HG02678 (cell line): ENCODE results near the gene ACTN2.

Source experiments
- ATAC-seq: cut with Tn5 transposase; IDR thresholded peaks from one replicate; pipeline ENCODE4 v1.9.1; 2021; ENCODE audit warnings: mild to moderate bottlenecking, moderate library complexity; ENCODE audit not compliant: unreplicated experiment

Gene ACTN2

GRCh38 chr1:236765831-236766230 lies 79.5 kb downstream of the ACTN2 start:
- ATAC-seq = no peak

- ATAC-seq = no peak
Observed at GRCh38 chr1:236766506-236766905, 80.2 kb downstream of the ACTN2 start.

DNA sequence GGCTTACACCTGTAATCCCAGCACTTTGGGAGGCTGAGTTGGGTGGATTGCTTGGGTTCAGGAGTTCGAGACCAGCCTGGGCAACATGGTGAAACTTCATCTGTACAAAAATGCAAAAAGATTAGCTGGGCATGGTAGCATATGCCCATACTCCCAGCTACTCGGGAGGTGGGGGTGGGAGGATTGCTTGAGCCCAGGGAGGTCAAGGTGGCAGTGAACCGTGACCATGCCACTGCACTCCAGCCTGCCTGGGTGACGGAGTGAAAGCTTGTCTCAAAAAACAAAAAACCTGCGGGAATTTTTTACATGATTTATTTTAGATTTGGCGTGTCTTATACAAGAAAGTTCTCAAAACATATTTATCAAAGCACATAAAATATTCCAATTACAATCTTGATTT lies 81.0 kb downstream of the ACTN2 start:
- no peak for ATAC-seq

GRCh38 chr1:236768601-236769000 lies 82.3 kb downstream of the ACTN2 start:
- ATAC-seq = no peak

DNA sequence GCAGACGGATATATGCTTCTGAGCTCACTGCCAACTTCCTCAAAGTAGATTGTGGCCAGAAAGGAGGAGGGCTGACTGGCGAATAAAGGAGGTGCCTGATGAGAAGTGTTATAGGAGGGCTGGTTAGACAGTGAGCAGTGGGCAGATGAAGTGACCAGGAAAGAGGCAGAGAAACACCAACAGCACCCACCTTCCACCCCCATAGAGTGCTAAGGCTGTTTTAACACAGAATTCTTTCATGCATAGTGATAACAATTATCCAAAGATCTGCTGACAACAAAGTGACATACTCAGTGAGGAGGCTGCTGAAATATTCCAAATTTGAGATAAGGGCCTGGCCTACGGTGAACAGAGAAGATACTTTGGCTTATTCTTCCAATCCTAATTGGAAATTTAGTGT lies 87.6 kb downstream of the ACTN2 start:
- no peak for ATAC-seq

DNA sequence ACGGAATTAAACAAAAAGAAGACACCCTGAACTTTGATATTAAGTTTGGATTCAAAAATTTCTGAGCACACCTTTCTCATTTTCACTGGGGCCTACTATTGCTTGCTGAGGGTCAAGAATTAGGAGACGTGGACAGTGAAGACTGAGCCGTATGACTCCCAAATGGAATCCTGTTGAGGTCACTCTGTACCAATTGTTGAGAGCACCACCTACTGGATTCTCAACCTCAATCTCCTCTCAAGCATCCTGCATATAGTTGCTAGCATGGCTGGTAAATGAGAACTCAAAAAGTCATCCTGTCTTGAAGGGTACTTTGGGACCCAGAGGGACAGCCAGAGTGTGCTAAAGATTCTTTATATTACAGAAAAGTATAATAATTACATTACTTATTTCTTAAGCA lies 88.6 kb downstream of the ACTN2 start:
- no peak for ATAC-seq

DNA sequence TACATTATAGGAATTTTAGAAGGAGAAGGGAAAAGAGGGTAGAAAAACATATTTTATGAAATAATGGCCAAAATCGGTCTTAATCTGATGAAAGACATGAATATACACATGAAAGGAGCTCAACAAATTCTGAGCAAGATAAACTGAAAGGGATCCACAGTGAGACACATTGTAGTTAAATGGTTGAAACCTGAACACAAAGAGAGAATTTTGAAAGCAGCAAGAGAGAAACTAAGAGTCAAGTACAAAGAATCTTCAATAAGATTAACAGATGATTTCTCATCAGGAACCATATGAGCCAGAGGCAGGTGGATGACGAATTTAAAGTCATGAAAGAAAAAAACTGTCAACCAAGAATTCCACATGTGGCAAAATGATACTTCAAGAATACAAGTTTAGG lies 93.0 kb downstream of the ACTN2 start:
- no peak for ATAC-seq

GRCh38 chr1:236785477-236785876 lies 99.2 kb downstream of the ACTN2 start:
- no peak for ATAC-seq

GRCh38 chr1:236786453-236786852 lies 100.2 kb downstream of the ACTN2 start:
- no peak for ATAC-seq

DNA sequence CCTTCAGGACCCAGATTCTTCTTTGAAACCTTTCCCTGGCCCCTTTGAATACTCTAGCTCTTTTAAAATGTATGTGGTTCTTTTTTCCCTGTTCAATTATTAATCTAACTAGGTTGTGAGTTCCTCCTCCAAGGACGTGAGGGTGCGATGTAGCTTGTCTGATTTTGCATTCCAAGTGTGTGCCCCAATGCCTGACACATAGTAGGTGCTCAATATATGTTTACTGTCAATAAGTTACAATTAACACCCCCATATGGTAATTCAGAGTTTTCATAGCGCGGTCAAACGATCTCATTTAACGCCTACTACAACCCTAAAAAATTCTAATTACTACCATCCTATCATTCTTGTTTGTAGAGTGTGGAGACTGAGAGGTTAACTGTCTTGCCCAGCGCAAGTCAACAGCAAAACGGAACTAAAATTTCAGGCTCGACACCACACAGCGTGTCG lies 108.3 kb downstream of the ACTN2 start:
- no peak for ATAC-seq

GRCh38 chr1:236795035-236795756 lies 108.9 kb downstream of the ACTN2 start, which contains the start of gene MTR:
Gene MTR, plus strand, starts transcription at chr1:236795292. Its CDS starts 412 bp downstream, at chr1:236795704.
- ATAC-seq = peak; percentile 98

- ATAC-seq = peak; percentile 31
Observed at GRCh38 chr1:236795757-236796667, 109.7 kb downstream of the ACTN2 start.

GRCh38 chr1:236799001-236799400 lies 112.7 kb downstream of the ACTN2 start:
- no peak for ATAC-seq

- ATAC-seq = no peak
Observed at GRCh38 chr1:236800002-236800620, 113.8 kb downstream of the ACTN2 start.

GRCh38 chr1:236800623-236801022 lies 114.3 kb downstream of the ACTN2 start:
- no peak for ATAC-seq

GRCh38 chr1:236802264-236802663 lies 116.0 kb downstream of the ACTN2 start:
- ATAC-seq = no peak

DNA sequence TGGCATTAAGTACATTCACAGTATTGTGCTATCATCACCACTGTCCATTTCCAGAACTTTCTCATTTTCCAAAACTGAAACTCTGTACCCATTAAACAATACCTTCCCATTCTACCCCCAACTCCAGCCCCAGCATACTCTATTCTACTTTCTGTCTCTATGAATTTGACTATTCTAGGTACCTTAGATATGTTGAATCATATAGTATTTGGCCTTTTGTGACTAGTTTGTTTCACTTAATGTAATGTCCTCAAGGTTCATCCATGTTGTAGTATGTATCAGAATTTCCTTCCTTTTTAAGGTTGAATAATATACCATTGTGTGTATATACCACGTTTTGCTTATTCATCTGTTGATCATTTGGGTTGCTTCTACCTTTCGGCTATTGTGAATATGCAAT lies 120.3 kb downstream of the ACTN2 start:
- ATAC-seq = no peak

GRCh38 chr1:236808005-236808404 lies 121.7 kb downstream of the ACTN2 start:
- ATAC-seq = no peak

DNA sequence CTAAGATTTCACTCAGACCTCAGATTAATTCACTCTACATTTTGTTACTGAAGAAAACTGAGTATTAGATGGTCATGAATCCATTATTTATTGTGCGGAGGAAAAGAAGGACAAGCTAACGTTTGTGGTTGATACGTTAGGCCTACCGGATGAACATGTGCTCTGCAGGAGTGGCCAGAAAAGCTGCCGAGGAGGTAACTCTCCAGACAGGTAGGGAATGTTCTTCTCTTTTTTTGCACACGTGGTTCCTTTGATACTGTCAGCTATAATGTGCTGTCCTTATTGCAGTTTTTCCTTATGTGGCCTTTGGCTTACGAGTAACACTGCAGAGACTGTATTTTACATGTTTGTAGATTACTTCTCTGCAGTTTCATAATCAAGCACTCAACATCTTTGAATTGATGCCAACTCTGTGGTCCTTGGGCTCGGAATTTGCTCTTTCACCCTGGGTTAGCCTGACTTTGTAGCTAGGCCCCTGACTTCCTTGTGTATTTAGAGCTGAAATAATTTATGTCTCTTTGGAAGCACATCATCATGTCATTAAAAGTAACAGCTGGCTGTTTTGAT lies 122.3 kb downstream of the ACTN2 start:
- no peak for ATAC-seq

DNA sequence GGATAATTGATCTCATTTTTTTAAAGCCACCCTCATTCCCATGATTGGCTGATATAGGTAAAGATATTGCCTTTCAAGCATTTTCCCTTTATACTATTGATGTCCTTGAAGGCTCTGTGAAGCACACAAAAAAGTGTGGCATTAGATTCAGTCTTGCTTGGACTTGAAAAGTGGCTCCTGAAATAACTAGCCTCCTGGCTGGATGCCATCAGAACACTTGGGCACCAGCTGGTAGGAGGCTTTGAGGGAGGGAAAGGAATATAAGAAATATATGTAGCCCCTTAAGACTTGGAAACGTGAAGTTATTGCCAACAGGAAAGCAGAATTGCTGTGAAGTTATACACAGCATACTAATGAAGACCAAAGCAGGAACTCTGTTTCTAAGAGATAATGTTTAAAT lies 122.8 kb downstream of the ACTN2 start:
- ATAC-seq = no peak

DNA sequence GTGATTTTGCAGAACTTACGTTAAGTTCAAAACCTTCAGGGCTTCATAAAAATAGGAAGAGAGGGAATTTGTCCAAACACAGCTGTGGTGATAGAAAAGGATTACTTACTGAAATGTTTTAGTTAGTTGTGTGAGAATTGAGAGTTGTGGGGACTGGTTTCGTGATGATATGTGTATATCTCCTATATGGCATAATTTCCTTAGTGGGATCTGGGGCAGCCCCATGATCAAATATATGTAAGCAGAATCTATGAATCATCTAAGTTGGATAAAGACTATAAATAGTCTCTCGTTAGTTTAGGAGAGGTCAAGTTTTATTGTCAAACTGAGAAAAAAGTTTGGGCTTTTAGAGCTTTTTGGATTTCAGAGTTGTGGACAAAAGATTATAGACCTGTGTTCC lies 123.7 kb downstream of the ACTN2 start:
- no peak for ATAC-seq
